A673 (cell line): ENCODE measurements around the gene CHRM2. TPM values are rescaled to one million over a fixed set of nuclear protein-coding genes. Genes with fewer than 3 reads are reported as not detected.

Experiments used
- BruUV-seq: library from RNA; stranded (reverse); fragments of 400-500 nt; replicated peaks from 2 replicates; lab custom pipeline; 2021; lab: Mats Ljungman, UMichigan
- CTCF ChIA-PET: fragments of 300-600 bp; sonication (Branson Sonifier 250); formaldehyde crosslinking; loops from one replicate; lab custom pipeline; 2022; ENCODE audit warnings: antibody characterized with exemption; lab: Charles Lee
- POLR2A ChIA-PET: fragments of 300-600 bp; sonication (Branson Sonifier 250); formaldehyde crosslinking; loops from one replicate; lab custom pipeline; 2022; ENCODE audit warnings: antibody characterized with exemption; ENCODE audit not compliant: low non-redundant PET; lab: Charles Lee
- DNase-seq: peaks from one replicate; pipeline ENCODE4 v3.0.0-alpha.2; 2015; ENCODE audit warnings: low spot score
- H3K27ac ChIP-seq: fragments of 200-600 bp; sonication (generic); 2 replicates; pipeline ENCODE4 v1.5.1; 2016; ENCODE audit warnings: mixed run types, low read depth, mild to moderate bottlenecking, mixed read lengths, antibody characterized with exemption, low read length; ENCODE audit not compliant: poor library complexity, severe bottlenecking
- H3K27me3 ChIP-seq: fragments of 200-600 bp; sonication (generic); replicated peaks from 2 replicates; pipeline ENCODE4 v1.6.1; 2017; ENCODE audit warnings: mixed run types, low read depth, mild to moderate bottlenecking, mixed read lengths, antibody characterized with exemption, low read length; ENCODE audit not compliant: insufficient read depth, poor library complexity
- H3K36me3 ChIP-seq: fragments of 200-600 bp; sonication (generic); 2 replicates; pipeline ENCODE4 v1.6.1; 2016; ENCODE audit warnings: mixed run types, mild to moderate bottlenecking, mixed read lengths, antibody characterized with exemption, low read length; ENCODE audit not compliant: insufficient read depth, poor library complexity, severe bottlenecking
- H3K4me1 ChIP-seq: fragments of 200-600 bp; sonication (generic); 2 replicates; pipeline ENCODE4 v1.6.1; 2017; ENCODE audit warnings: mixed run types, mild to moderate bottlenecking, mixed read lengths, antibody characterized with exemption, low read length; ENCODE audit not compliant: insufficient read depth, poor library complexity, severe bottlenecking
- H3K4me3 ChIP-seq: fragments of 200-600 bp; sonication (generic); 2 replicates; pipeline ENCODE4 v1.5.1; 2016; ENCODE audit warnings: low read depth, mixed run types, mild to moderate bottlenecking, mixed read lengths, low read length; ENCODE audit not compliant: poor library complexity, severe bottlenecking
- H3K9me3 ChIP-seq: fragments of 200-600 bp; sonication (generic); 2 replicates; pipeline ENCODE4 v1.6.1; 2016; ENCODE audit warnings: mixed run types, low read depth, mild to moderate bottlenecking, mixed read lengths, antibody characterized with exemption, low read length; ENCODE audit not compliant: poor library complexity, severe bottlenecking
- CTCF ChIP-seq: fragments of 300-800, 200-600 bp; sonication (generic); conservative IDR thresholded peaks from 2 replicates; pipeline ENCODE4 v1.5.1; 2017; ENCODE audit warnings: low read depth, mild to moderate bottlenecking, antibody characterized with exemption, low read length, moderate library complexity, mixed read lengths
- EZH2 ChIP-seq: fragments of 200-600 bp; sonication (generic); IDR thresholded peaks from 2 replicates; pipeline ENCODE4 v1.6.1; 2017; ENCODE audit warnings: borderline replicate concordance, low read depth, mild to moderate bottlenecking, mixed read lengths, antibody characterized with exemption, low read length; ENCODE audit not compliant: poor library complexity, severe bottlenecking
- intact Hi-C: fragments of 100-400 bp; cut with micrococcal nuclease; formaldehyde crosslinking; loops from one replicate; pipeline ENCODE4 v1.10.0; 2022; ENCODE audit not compliant: unreplicated experiment
- total RNA-seq: library from RNA; stranded (reverse); gene quantifications from 2 replicates; pipeline ENCODE4 v1.2.3, GENCODE V29; 2021

Gene CHRM2
- total RNA-seq, 1 experiment from 2014 or later: 4.6 TPM

GRCh38 chr7:137038706-137039105 is 170.3 kb downstream of the CHRM2 start:
- CTCF ChIA-PET: no interaction called here

GRCh38 chr7:137040745-137041144 is 172.3 kb downstream of the CHRM2 start:
- POLR2A ChIA-PET: no interaction called here
- Histone ChIP-seq H3K27me3 (no peaks in the 10 kb centered on the region), H3K36me3 (no peaks in the 10 kb centered on the region), H3K9me3 (no peaks in the 10 kb centered on the region), H3K4me3 (no peak overlapping the region), H3K27ac (no peak overlapping the region), H3K4me1 (no peaks in the 10 kb centered on the region)
- intact Hi-C loops: no loop called here
- TF ChIP-seq CTCF (no peak), EZH2 (no peak)
- CTCF ChIA-PET: no interaction called here
- BruUV-seq: no TSS peak
- DNase-seq: no peak

More at GRCh38 chr7:137038706-137039105, 170.3 kb downstream of the CHRM2 start:
- intact Hi-C loops: no loop called here
- H3K27me3 ChIP-seq: no peaks in the 10 kb centered on the region
- no peak overlapping the region for H3K4me3 ChIP-seq
- no peak for TF ChIP-seq CTCF
- TF ChIP-seq EZH2: no peak
- no peaks in the 10 kb centered on the region for H3K36me3 ChIP-seq
- no peak overlapping the region for H3K27ac ChIP-seq
- BruUV-seq: no TSS peak
- POLR2A ChIA-PET: no interaction called here
- H3K9me3 ChIP-seq: no peaks in the 10 kb centered on the region
- DNase-seq: no peak
- no peaks in the 10 kb centered on the region for H3K4me1 ChIP-seq

GRCh38 chr7:137045573-137045972 is 177.1 kb downstream of the CHRM2 start:
- no peak for TF ChIP-seq EZH2
- TF ChIP-seq CTCF: no peak
- no peak for DNase-seq
- BruUV-seq: no TSS peak
- POLR2A ChIA-PET: no interaction called here
- no peaks in the 10 kb centered on the region for H3K9me3 ChIP-seq
- H3K27ac ChIP-seq: no peak overlapping the region
- intact Hi-C loops: no loop called here
- H3K4me1 ChIP-seq: no peaks in the 10 kb centered on the region
- H3K27me3 ChIP-seq: no peaks in the 10 kb centered on the region
- CTCF ChIA-PET: no interaction called here
- H3K36me3 ChIP-seq: no peaks in the 10 kb centered on the region
- no peak overlapping the region for H3K4me3 ChIP-seq
